Thoracic aorta (tissue), 2 donors: ENCODE results near the gene FIS1. TPM values are rescaled to one million over a fixed set of nuclear protein-coding genes. Genes with fewer than 3 reads are reported as not detected.

Source experiments
- ATAC-seq: fragments of 150-250 bp; one replicate; pipeline ENCODE4 v1.8.0; 2017; ENCODE audit warnings: low read depth; ENCODE audit not compliant: insufficient number of reproducible peaks, low FRiP score
- DNase-seq: peaks from one replicate; pipeline ENCODE4 v3.0.0-alpha.2; 2020; ENCODE audit warnings: low spot score
- H3K27ac ChIP-seq, 2 donors: fragments of 200-600 bp; sonication (generic); 1 replicate in 1 of 2; 2 replicates in 1 of 2; pipeline ENCODE4 v1.5.1; 2016; ENCODE audit warnings: mild to moderate bottlenecking in 2 of 2, moderate library complexity in 2 of 2
- H3K27me3 ChIP-seq: fragments of 200-600 bp; sonication (generic); replicated peaks from 2 replicates; pipeline ENCODE4 v1.6.0; 2016; ENCODE audit warnings: mild to moderate bottlenecking; ENCODE audit not compliant: insufficient read depth
- H3K36me3 ChIP-seq: fragments of 200-600 bp; sonication (generic); one replicate; pipeline ENCODE4 v1.5.1; 2016
- H3K4me1 ChIP-seq, 2 donors: fragments of 200-600 bp; sonication (generic); 1 replicate in 1 of 2; 2 replicates in 1 of 2; pipeline versions ENCODE4 v1.5.1 to v1.6.0; 2016; ENCODE audit warnings: low read depth in 2 of 2, mild to moderate bottlenecking in 1 of 2; ENCODE audit not compliant: control insufficient read depth in 1 of 2
- H3K4me3 ChIP-seq: fragments of 200-600 bp; sonication (generic); 2 replicates; pipeline ENCODE4 v1.5.1; 2016; ENCODE audit warnings: mild to moderate bottlenecking
- H3K9me3 ChIP-seq: fragments of 200-600 bp; sonication (generic); 2 replicates; pipeline ENCODE4 v1.5.1; 2016
- CTCF ChIP-seq: fragments of 200-600 bp; sonication (generic); IDR thresholded peaks from one replicate; pipeline ENCODE4 v1.5.1; 2019; ENCODE audit warnings: antibody characterized with exemption
- total RNA-seq, 2 donors: library from RNA; depleted of rRNA; stranded (reverse); fragments of >200 nt; gene quantifications; one replicate each; pipeline versions ENCODE4 v1.1.0 to v1.2.3, GENCODE V29; 2016

FIS1 gene
- total RNA-seq, 2 donors from 2014 or later = 135 to 181 TPM

GRCh38 chr7:101198476-101198875 lies 46.4 kb downstream of the FIS1 start:
- ATAC-seq = no peak
- no peak for DNase-seq
- Histone ChIP-seq H3K9me3 (no peaks in the 10 kb centered on the region), H3K27me3 (peaks cover 9% of the 10 kb centered on the region), H3K27ac (no peak overlapping the region), H3K4me3 (no peak overlapping the region), H3K36me3 (no peaks in the 10 kb centered on the region), H3K4me1 (peaks cover 5 to 9% of the 10 kb centered on the region in 2 donors)
- no peak for TF ChIP-seq CTCF

- Histone ChIP-seq H3K27ac (no peak overlapping the region), H3K9me3 (no peaks in the 10 kb centered on the region), H3K4me1 (peaks cover 5 to 9% of the 10 kb centered on the region in 2 donors), H3K4me3 (no peak overlapping the region), H3K27me3 (peaks cover 9% of the 10 kb centered on the region), H3K36me3 (no peaks in the 10 kb centered on the region)
- DNase-seq (no peak), ATAC-seq (no peak)
- TF ChIP-seq CTCF = no peak
Measured at GRCh38 chr7:101197991-101198390, 46.9 kb downstream of the FIS1 start.

GRCh38 chr7:101195884-101196283 lies 49.0 kb downstream of the FIS1 start:
- H3K9me3 ChIP-seq = no peaks in the 10 kb centered on the region
- no peak for DNase-seq
- H3K27ac ChIP-seq = no peak overlapping the region
- no peaks in the 10 kb centered on the region for H3K36me3 ChIP-seq
- H3K4me1 ChIP-seq = no peaks in the 10 kb centered on the region
- no peak overlapping the region for H3K4me3 ChIP-seq
- H3K27me3 ChIP-seq = no peaks in the 10 kb centered on the region
- no peak for ATAC-seq
- TF ChIP-seq CTCF = no peak

Other genes with a start within 250 kb of the FIS1 start
- not detected for gene MUC17, start 225.0 kb downstream of the FIS1 start, total RNA-seq
- 10 to 100 TPM; 32.1 to 44.5 TPM for gene TRIM56, start 159.6 kb downstream of the FIS1 start, total RNA-seq
- gene SERPINE1, start 118.0 kb downstream of the FIS1 start, total RNA-seq = 1,000 to 10,000 TPM in 1 of 2 donors, 100 to 1,000 TPM in 1; 542 to 1,009 TPM
- gene AP1S1, start 90.6 kb downstream of the FIS1 start, total RNA-seq = 10 to 100 TPM; 11.9 to 33.0 TPM
- not detected for gene VGF, start 79.5 kb downstream of the FIS1 start, total RNA-seq
- gene NAT16, start 64.8 kb downstream of the FIS1 start, total RNA-seq = not detected
- gene MOGAT3, start 44.0 kb downstream of the FIS1 start, total RNA-seq = not detected
- 10 to 100 TPM; 31.5 to 55.9 TPM for gene PLOD3, start 27.5 kb downstream of the FIS1 start, total RNA-seq
- gene ZNHIT1, start 26.9 kb downstream of the FIS1 start, total RNA-seq = 10 to 100 TPM; 43.7 to 53.2 TPM
- 10 to 100 TPM in 1 of 2 donors, 1 to 10 TPM in 1; 7.4 to 15.4 TPM for gene CLDN15, start 7.3 kb downstream of the FIS1 start, total RNA-seq
- gene IFT22, start 76.7 kb upstream of the FIS1 start, total RNA-seq = 10 to 100 TPM; 14.0 to 24.4 TPM
- under 1 TPM in 1 of 2 donors, not detected in 1; 0.14 TPM for gene COL26A1, start 117.8 kb upstream of the FIS1 start, total RNA-seq